GM13976 (cell line): ENCODE results near the gene IL6.
A peak's percentile ranks its signal among the peaks of the same experiment; 100 is the strongest.

Source experiments
- DNase-seq: peaks from one replicate; pipeline ENCODE4 v3.0.0; 2012; ENCODE audit warnings: low spot score
- CTCF ChIP-seq: IDR thresholded peaks from 2 replicates; pipeline ENCODE4 v1.5.1; 2012; ENCODE audit warnings: borderline replicate concordance, mild to moderate bottlenecking; ENCODE audit not compliant: insufficient read depth; ENCODE audit errors: extremely low read depth, missing control alignments, control extremely low read depth
- in situ Hi-C: fragments of 300-500 bp; cut with MboI; formaldehyde crosslinking; loops from one replicate; pipeline ENCODE4 v1.12.0; 2022; ENCODE audit warnings: low sequenced_read_pairs, mixed read lengths, inconsistent platforms; ENCODE audit not compliant: unreplicated experiment

Gene IL6

GRCh38 chr7:22726345-22726906 is 574 bp upstream of the IL6 start:
- in situ Hi-C loops = loop anchor here (5.0 kb wide), 1 partner anchor 164 kb away; no protein-coding TSS in a partner anchor
- TF ChIP-seq CTCF = peak; percentile 63
- peak; percentile 78 for DNase-seq

- TF ChIP-seq CTCF = no peak
- in situ Hi-C loops = loop anchor here (5.0 kb wide), 1 partner anchor 165 kb away; no protein-coding TSS in a partner anchor
- DNase-seq = no peak
These were observed 675 bp downstream of the IL6 start for GRCh38 chr7:22727714-22728035.

- peak; percentile 48 for DNase-seq
- in situ Hi-C loops = loop anchor here (5.0 kb wide), 1 partner anchor 166 kb away; no protein-coding TSS in a partner anchor
- peak; percentile 38 for TF ChIP-seq CTCF
These were observed 1.5 kb downstream of the IL6 start for GRCh38 chr7:22728401-22729029.

- no peak for DNase-seq
- no peak for TF ChIP-seq CTCF
- in situ Hi-C loops = loop anchor here (5.0 kb wide), 1 partner anchor 167 kb away; no protein-coding TSS in a partner anchor
These were observed 2.3 kb downstream of the IL6 start for GRCh38 chr7:22729180-22729825.

- in situ Hi-C loops = loop anchor here (10.0 kb wide), 1 partner anchor 335 kb away; no protein-coding TSS in a partner anchor
- no peak for TF ChIP-seq CTCF
- no peak for DNase-seq
These were observed 3.2 kb downstream of the IL6 start for GRCh38 chr7:22730066-22730710.

- no peak for TF ChIP-seq CTCF
- in situ Hi-C loops = loop anchor here (10.0 kb wide), 1 partner anchor 334 kb away; no protein-coding TSS in a partner anchor
- DNase-seq = no peak
These were observed 4.1 kb downstream of the IL6 start for GRCh38 chr7:22730921-22731654.
